K562 (cell line): ENCODE data around the gene DCXR. TPM values are rescaled to one million over a fixed set of nuclear protein-coding genes. Genes with fewer than 3 reads are reported as not detected.
A peak's percentile ranks its signal among the peaks of the same experiment; 100 is the strongest.

Experiments
- ATAC-seq: fragments of 200-7000 bp; cut with Tn5 transposase; 3 replicates; pipeline ENCODE4 v1.9.1; 2020; ENCODE audit warnings: moderate library complexity
- BruUV-seq: library from RNA; stranded (reverse); fragments of 400-500 nt; replicated peaks from 2 replicates; lab custom pipeline; 2021; lab: Mats Ljungman, UMichigan
- CTCF ChIA-PET: fragments of 300-600 bp; formaldehyde crosslinking; extraction: SDS; loops from one replicate; lab custom pipeline; 2021; ENCODE audit warnings: low intra/inter-chr PET ratio; lab: Yijun Ruan, JAX
- POLR2A ChIA-PET: fragments of 300-600, 350-650 bp; sonication (Branson Sonifier 250); formaldehyde crosslinking; extraction: SDS; loops from one replicate; lab custom pipeline; 2021; ENCODE audit warnings: antibody characterized with exemption, inconsistent platforms; lab: Yijun Ruan, JAX
- DNase-seq, 4 experiments: peaks; one replicate each; pipeline versions ENCODE4 v3.0.0 to v3.0.0-alpha.2; 2011 to 2018; ENCODE audit warnings: low spot score in 3 of 4, mixed read lengths in 3 of 4; ENCODE audit errors: extremely low read depth in 1 of 4
- FAIRE-seq: peaks from 2 replicates; lab custom pipeline; 2011; peaks lifted over from hg19 to GRCh38; lab: Jason Lieb, UNC
- H2AFZ ChIP-seq: 2 replicates; pipeline ENCODE4 v1.6.0; 2011; ENCODE audit warnings: low read depth, low read length, control low read depth, inconsistent platforms
- H3K27ac ChIP-seq: fragments of 200-600 bp; 3 replicates; pipeline ENCODE4 v1.8.0; 2011; ENCODE audit warnings: low read depth, mild to moderate bottlenecking, control low read depth, inconsistent platforms, low read length, moderate library complexity, mixed read lengths; ENCODE audit errors: extremely low read depth
- H3K27me3 ChIP-seq, 2 experiments: fragments of 300-600 bp in 1 of 2; 2 replicates in 1 of 2; 3 replicates in 1 of 2; pipeline versions ENCODE4 v1.6.0 to v1.8.0; 2011; ENCODE audit warnings: inconsistent platforms in 2 of 2, low read length in 2 of 2, mild to moderate bottlenecking in 1 of 2, mixed read lengths in 1 of 2, moderate library complexity in 1 of 2; ENCODE audit not compliant: control insufficient read depth in 2 of 2, insufficient read depth in 2 of 2
- H3K36me3 ChIP-seq: fragments of 300-600 bp; 3 replicates; pipeline ENCODE4 v1.8.0; 2011; ENCODE audit warnings: mild to moderate bottlenecking, low read length, inconsistent platforms; ENCODE audit not compliant: control insufficient read depth, insufficient read depth
- H3K4me1 ChIP-seq, 2 experiments: fragments of 200-600 bp in 1 of 2; replicated peaks in 1 of 2; 2 replicates in 1 of 2; 3 replicates in 1 of 2; pipeline versions ENCODE4 v1.5.1 to v1.8.0; 2011; ENCODE audit warnings: inconsistent platforms in 2 of 2, low read length in 2 of 2, mild to moderate bottlenecking in 1 of 2, mixed read lengths in 1 of 2, moderate library complexity in 1 of 2; ENCODE audit not compliant: control insufficient read depth in 2 of 2, insufficient read depth in 2 of 2
- H3K4me2 ChIP-seq: 2 replicates; pipeline ENCODE4 v1.6.1; 2011; ENCODE audit warnings: low read length, control low read depth, inconsistent platforms, mixed read lengths; ENCODE audit not compliant: insufficient read depth
- H3K4me3 ChIP-seq: fragments of 200-600 bp; sonication (generic), shearing (Covaris generic); 2 replicates; pipeline ENCODE4 v1.5.1; 2016; ENCODE audit warnings: control low read depth, inconsistent platforms
- H3K79me2 ChIP-seq: fragments of 200-600 bp; 3 replicates; pipeline ENCODE4 v1.8.0; 2011; ENCODE audit warnings: low read length, inconsistent platforms; ENCODE audit not compliant: control insufficient read depth, insufficient read depth
- H3K9ac ChIP-seq, 2 experiments: 2 replicates each; pipeline versions ENCODE4 v1.6.0 to v1.6.1; 2011; ENCODE audit warnings: low read depth in 2 of 2, low read length in 2 of 2, control low read depth in 1 of 2, inconsistent platforms in 1 of 2, mild to moderate bottlenecking in 1 of 2, mixed read lengths in 1 of 2; ENCODE audit not compliant: insufficient read depth in 1 of 2
- H3K9me1 ChIP-seq: one replicate; pipeline ENCODE4 v1.6.0; 2011; ENCODE audit warnings: inconsistent platforms, mild to moderate bottlenecking, low read length, moderate library complexity; ENCODE audit not compliant: control insufficient read depth, insufficient read depth
- H3K9me3 ChIP-seq: replicated peaks from 2 replicates; pipeline ENCODE4 v1.5.1; 2011; ENCODE audit warnings: low read depth, low read length, inconsistent platforms; ENCODE audit not compliant: control insufficient read depth, insufficient read depth
- H4K20me1 ChIP-seq: replicated peaks from 2 replicates; pipeline ENCODE4 v1.6.1; 2011; ENCODE audit warnings: low read length, inconsistent platforms, mixed read lengths; ENCODE audit not compliant: control insufficient read depth, insufficient read depth
- ATF2 ChIP-seq: sonication (generic); formaldehyde crosslinking; IDR thresholded peaks from 2 replicates; pipeline ENCODE4 v1.8.1; 2022; ENCODE audit warnings: missing genetic modification reagents
- GABPA ChIP-seq: fragments of 200-800 bp; sonication (Bioruptor generic); conservative IDR thresholded peaks from 2 replicates; pipeline ENCODE4 v1.6.1; 2016; ENCODE audit warnings: low read depth, missing genetic modification characterization, missing compliant biosample characterization
- MBD2 ChIP-seq: sonication (generic); IDR thresholded peaks from 2 replicates; pipeline ENCODE4 v1.6.1; 2016; ENCODE audit warnings: low read depth, borderline replicate concordance
- PHTF2 ChIP-seq: fragments of 250-450 bp; sonication (Bioruptor Pico); IDR thresholded peaks from 2 replicates; pipeline ENCODE4 v1.5.0; 2021; ENCODE audit warnings: mild to moderate bottlenecking
- RUNX1 ChIP-seq: sonication (generic); IDR thresholded peaks from 2 replicates; pipeline ENCODE4 v1.6.1; 2016; ENCODE audit warnings: antibody characterized with exemption, low read depth
- SNAPC5 ChIP-seq: fragments of 250-450 bp; sonication (Bioruptor Pico); IDR thresholded peaks from 2 replicates; pipeline ENCODE4 v1.8.0; 2021; ENCODE audit warnings: moderate library complexity, mild to moderate bottlenecking, inconsistent platforms
- TBP ChIP-seq: optimal IDR thresholded peaks from 2 replicates; pipeline ENCODE3; 2011; ENCODE audit warnings: low read depth, low read length, improper control_type of control experiment
- ZKSCAN8 ChIP-seq: fragments of 200-800 bp; sonication (Bioruptor generic); IDR thresholded peaks from 2 replicates; pipeline ENCODE4 v1.6.1; 2016; ENCODE audit warnings: missing genetic modification characterization, missing compliant biosample characterization
- WGBS: fragments of 100-300 bp; shearing (Covaris generic); methylation state at CpG from one replicate; pipeline ENCODE4 v1.1.6; 2016; ENCODE audit warnings: low coverage, mixed read lengths; ENCODE audit not compliant: insufficient coverage; ENCODE audit errors: missing lambda C conversion rate; 5-methylcytosine and 5-hydroxymethylcytosine counted together
- in situ Hi-C: fragments of 300-500 bp; cut with MboI; formaldehyde crosslinking; loops from 4 replicates; pipeline ENCODE4 v1.15.0; 2018; ENCODE audit warnings: inconsistent platforms, mixed read lengths
- intact Hi-C: fragments of 100-400 bp; cut with micrococcal nuclease; formaldehyde crosslinking; loops from 2 replicates; pipeline ENCODE4 v1.14.2; 2022
- polyA plus RNA-seq, 8 experiments: library from polyadenylated mRNA; depleted of rRNA in 4 of 8; stranded (reverse) in 5 of 8; unstranded in 3 of 8; fragments of >200 nt; fragmentation: Nextera tagmentation in 2 of 8; fragmentation: Illumina TruSeq in 1 of 8; extraction: Ambion mirVana in 2 of 8; extraction: Trizol in 1 of 8; gene quantifications; 2 replicates each; pipeline versions ENCODE4 v1.2.1 to v1.2.3, GENCODE V29; 2011 to 2014; ENCODE audit warnings: inconsistent platforms in 1 of 8, missing spikeins in 1 of 8
- total RNA-seq, 7 experiments: library from RNA; depleted of rRNA in 6 of 7; stranded (reverse); fragments of >200 nt in 6 of 7; fragmentation: Illumina TruSeq in 2 of 7; extraction: Trizol in 2 of 7; gene quantifications; 2 replicates each; pipeline versions ENCODE4 v1.2.1 to v1.2.3, GENCODE V29; 2011 to 2021; ENCODE audit warnings: low replicate concordance in 1 of 7
- TF ChIP-seq, protein P1 (sequence below): fragments of 250-450 bp; sonication (Bioruptor Pico); IDR thresholded peaks from 2 replicates; pipeline ENCODE4 v1.6.1; 2021; ENCODE audit warnings: mild to moderate bottlenecking
- TF ChIP-seq, protein P2 (sequence below), 3 experiments: fragments of 200-800 bp in 1 of 3; fragments of 250-450 bp in 1 of 3; fragments of 450-650 bp in 1 of 3; sonication (Bioruptor Pico) in 1 of 3; sonication (Bioruptor generic) in 1 of 3; formaldehyde crosslinking in 1 of 3; IDR thresholded peaks; 2 replicates each; pipeline versions ENCODE4 v1.6.1 to v1.8.0; 2016 to 2022; ENCODE audit warnings: mild to moderate bottlenecking in 2 of 3, missing genetic modification characterization in 2 of 3, missing compliant biosample characterization in 1 of 3, moderate library complexity in 1 of 3

DCXR gene
- total and polyA plus RNA-seq, 9 of the 15 experiments (the other 6 are each of a cell fraction or from before 2014, with no cell fraction given), result 21.3 to 274 (median 156) TPM

DNA sequence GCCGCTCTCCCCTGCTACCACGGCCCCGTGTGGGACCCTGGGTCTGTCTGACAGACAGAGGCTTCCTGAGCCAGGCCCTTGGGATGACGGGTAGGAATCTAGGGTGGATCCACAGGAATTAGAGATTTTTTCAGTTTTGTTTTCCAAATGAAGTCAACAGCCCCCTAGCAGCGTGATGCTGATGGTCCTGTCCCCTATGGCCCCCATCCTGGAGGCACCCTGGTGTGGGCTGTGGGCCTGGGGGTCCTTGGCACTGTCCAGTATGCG is 30.3 kb downstream of the DCXR start:
- 61% methylated on average over 5 of the region's 6 CpGs for WGBS
- no peak overlapping the region for H3K27ac ChIP-seq
- peaks cover 3% of the 10 kb centered on the region for H3K9me1 ChIP-seq
- H3K27me3 ChIP-seq, result no peaks in the 10 kb centered on the region
- H3K9me3 ChIP-seq, result no peaks in the 10 kb centered on the region
- in situ Hi-C loops (no loop called here), intact Hi-C loops (no loop called here)
- H3K4me3 ChIP-seq, result no peak overlapping the region
- ATAC-seq (no peak), DNase-seq (no peak), FAIRE-seq (no peak)
- ChIA-PET POLR2A (no interaction called here), CTCF (no interaction called here)
- H3K9ac ChIP-seq, result peak overlapping the region in 1 of 2 experiments; percentile 14; a peak in 1 of 4 replicates
- TF ChIP-seq PHTF2 (no peak), TBP (no peak), ZKSCAN8 (CRISPR knock-in tag) (no peak), RUNX1 (no peak), SNAPC5 (no peak), ATF2 (CRISPR knock-in tag) (no peak), MBD2 (no peak), GABPA (tag) (no peak)
- TF ChIP-seq, protein P1, sequence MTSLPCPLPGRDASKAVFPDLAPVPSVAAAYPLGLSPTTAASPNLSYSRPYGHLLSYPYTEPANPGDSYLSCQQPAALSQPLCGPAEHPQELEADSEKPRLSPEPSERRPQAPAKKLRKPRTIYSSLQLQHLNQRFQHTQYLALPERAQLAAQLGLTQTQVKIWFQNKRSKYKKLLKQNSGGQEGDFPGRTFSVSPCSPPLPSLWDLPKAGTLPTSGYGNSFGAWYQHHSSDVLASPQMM (CRISPR knock-in tag), result no peak
- TF ChIP-seq, protein P2, sequence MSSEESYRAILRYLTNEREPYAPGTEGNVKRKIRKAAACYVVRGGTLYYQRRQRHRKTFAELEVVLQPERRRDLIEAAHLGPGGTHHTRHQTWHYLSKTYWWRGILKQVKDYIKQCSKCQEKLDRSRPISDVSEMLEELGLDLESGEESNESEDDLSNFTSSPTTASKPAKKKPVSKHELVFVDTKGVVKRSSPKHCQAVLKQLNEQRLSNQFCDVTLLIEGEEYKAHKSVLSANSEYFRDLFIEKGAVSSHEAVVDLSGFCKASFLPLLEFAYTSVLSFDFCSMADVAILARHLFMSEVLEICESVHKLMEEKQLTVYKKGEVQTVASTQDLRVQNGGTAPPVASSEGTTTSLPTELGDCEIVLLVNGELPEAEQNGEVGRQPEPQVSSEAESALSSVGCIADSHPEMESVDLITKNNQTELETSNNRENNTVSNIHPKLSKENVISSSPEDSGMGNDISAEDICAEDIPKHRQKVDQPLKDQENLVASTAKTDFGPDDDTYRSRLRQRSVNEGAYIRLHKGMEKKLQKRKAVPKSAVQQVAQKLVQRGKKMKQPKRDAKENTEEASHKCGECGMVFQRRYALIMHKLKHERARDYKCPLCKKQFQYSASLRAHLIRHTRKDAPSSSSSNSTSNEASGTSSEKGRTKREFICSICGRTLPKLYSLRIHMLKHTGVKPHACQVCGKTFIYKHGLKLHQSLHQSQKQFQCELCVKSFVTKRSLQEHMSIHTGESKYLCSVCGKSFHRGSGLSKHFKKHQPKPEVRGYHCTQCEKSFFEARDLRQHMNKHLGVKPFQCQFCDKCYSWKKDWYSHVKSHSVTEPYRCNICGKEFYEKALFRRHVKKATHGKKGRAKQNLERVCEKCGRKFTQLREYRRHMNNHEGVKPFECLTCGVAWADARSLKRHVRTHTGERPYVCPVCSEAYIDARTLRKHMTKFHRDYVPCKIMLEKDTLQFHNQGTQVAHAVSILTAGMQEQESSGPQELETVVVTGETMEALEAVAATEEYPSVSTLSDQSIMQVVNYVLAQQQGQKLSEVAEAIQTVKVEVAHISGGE (CRISPR knock-in tag; IDR thresholded peaks at IDR 0.05), result no peak
- H3K4me1 ChIP-seq, result peaks cover 0 to 74% of the 10 kb centered on the region in 2 experiments; a peak in 1 of 5 replicates
- no peak overlapping the region for H2AFZ ChIP-seq
- H3K79me2 ChIP-seq, result no peaks in the 10 kb centered on the region
- H3K36me3 ChIP-seq, result no peaks in the 10 kb centered on the region; the same call in 2 of the 3 replicates
- no TSS peak for BruUV-seq
- H4K20me1 ChIP-seq, result 0 out of 2 replicates have a peak, but pooled peaks cover 4% of the 10 kb centered on the region
- no peak overlapping the region for H3K4me2 ChIP-seq
